Caco-2 (cell line): ENCODE data around the gene PLPP2. TPM values are rescaled to one million over a fixed set of nuclear protein-coding genes. Genes with fewer than 3 reads are reported as not detected.
"Not testable (repeated sequence)": the region's sequence is repeated elsewhere in the genome, so short reads cannot be mapped to it uniquely, and the experiment has no call there.

Experiments
- BruUV-seq: library from RNA; stranded (reverse); fragments of 400-500 nt; replicated peaks from 2 replicates; lab custom pipeline; 2021; lab: Mats Ljungman, UMichigan
- CTCF ChIA-PET: fragments of 300-600 bp; sonication (Branson Sonifier 250); formaldehyde crosslinking; loops from one replicate; lab custom pipeline; 2022; ENCODE audit warnings: antibody characterized with exemption; lab: Charles Lee
- POLR2A ChIA-PET: fragments of 300-600 bp; sonication (Branson Sonifier 250); formaldehyde crosslinking; loops from one replicate; lab custom pipeline; 2022; ENCODE audit warnings: antibody characterized with exemption; lab: Charles Lee
- DNase-seq, 2 experiments: peaks; one replicate each; pipeline versions ENCODE4 v3.0.0 to v3.0.0-alpha.2; 2020 to 2022
- H3K27me3 ChIP-seq: replicated peaks from 2 replicates; pipeline ENCODE4 v1.6.0; 2011; ENCODE audit warnings: low read length; ENCODE audit not compliant: control insufficient read depth, insufficient read depth
- H3K36me3 ChIP-seq: 2 replicates; pipeline ENCODE4 v1.5.1; 2011; ENCODE audit warnings: low read length; ENCODE audit not compliant: control insufficient read depth, insufficient read depth
- H3K4me1 ChIP-seq: fragments of 250-450 bp; sonication (Bioruptor Pico); 2 replicates; pipeline ENCODE4 v1.5.1; 2020; ENCODE audit warnings: mild to moderate bottlenecking
- H3K4me3 ChIP-seq: 2 replicates; pipeline ENCODE4 v1.5.1; 2011; ENCODE audit warnings: low read depth, mild to moderate bottlenecking, control low read depth, low read length
- H3K9me3 ChIP-seq: fragments of 250-450 bp; sonication (Bioruptor Pico); 2 replicates; pipeline ENCODE4 v1.5.1; 2020; ENCODE audit warnings: mild to moderate bottlenecking, moderate library complexity
- H3K27ac Mint-ChIP-seq: one replicate; pipeline ENCODE4 v1.8.0; 2022; ENCODE audit warnings: mixed read lengths; ENCODE audit not compliant: unreplicated experiment
- H3K27me3 Mint-ChIP-seq: one replicate; pipeline ENCODE4 v1.8.0; 2022; ENCODE audit warnings: mixed read lengths; ENCODE audit not compliant: insufficient read depth, unreplicated experiment
- H3K36me3 Mint-ChIP-seq: one replicate; pipeline ENCODE4 v1.8.0; 2022; ENCODE audit warnings: mild to moderate bottlenecking, mixed read lengths; ENCODE audit not compliant: insufficient read depth, unreplicated experiment
- H3K4me1 Mint-ChIP-seq: one replicate; pipeline ENCODE4 v1.8.0; 2022; ENCODE audit warnings: low read depth, mixed read lengths; ENCODE audit not compliant: unreplicated experiment
- H3K4me3 Mint-ChIP-seq: one replicate; pipeline ENCODE4 v1.8.0; 2022; ENCODE audit warnings: mild to moderate bottlenecking, moderate library complexity, mixed read lengths; ENCODE audit not compliant: unreplicated experiment
- H3K9me3 Mint-ChIP-seq: one replicate; pipeline ENCODE4 v1.8.0; 2022; ENCODE audit warnings: mixed read lengths; ENCODE audit not compliant: unreplicated experiment
- CTCF ChIP-seq, 2 experiments: fragments of 200-600 bp in 1 of 2; IDR thresholded peaks; 1 replicate in 1 of 2; 2 replicates in 1 of 2; pipeline versions ENCODE4 v1.5.1 to v1.8.0; 2011 to 2022; ENCODE audit warnings: antibody characterized with exemption in 1 of 2, control low read depth in 1 of 2, inconsistent platforms in 1 of 2, low read depth in 1 of 2, low read length in 1 of 2, mild to moderate bottlenecking in 1 of 2, moderate library complexity in 1 of 2; ENCODE audit not compliant: insufficient read depth in 1 of 2, severe bottlenecking in 1 of 2, unreplicated experiment in 1 of 2
- intact Hi-C: fragments of 100-400 bp; cut with micrococcal nuclease; formaldehyde crosslinking; loops from one replicate; pipeline ENCODE4 v1.10.0; 2022; ENCODE audit not compliant: unreplicated experiment
- total RNA-seq: library from RNA; stranded (reverse); gene quantifications from 2 replicates; pipeline ENCODE4 v1.2.3, GENCODE V29; 2022

The PLPP2 gene
- total RNA-seq, 1 experiment from 2014 or later: 29.6 TPM

- no peaks in the 10 kb centered on the region for H3K9me3 Mint-ChIP-seq
- no peaks in the 10 kb centered on the region for H3K4me1 ChIP-seq
- ChIA-PET CTCF (no interaction called here), POLR2A (no interaction called here)
- H3K36me3 Mint-ChIP-seq: peaks cover 5% of the 10 kb centered on the region
- H3K27me3 ChIP-seq: no peaks in the 10 kb centered on the region; the same call in 1 of the 2 replicates
- no peak overlapping the region for H3K4me3 ChIP-seq
- TF ChIP-seq CTCF (IDR thresholded peaks at IDR 0.05; ENCODE audit: insufficient read depth in 1 of 2, low read depth in 1 of 2, low read length in 1 of 2, severe bottlenecking in 1 of 2, unreplicated experiment in 1 of 2): no peak
- intact Hi-C loops: no loop called here
- DNase-seq: no peak
- no TSS peak for BruUV-seq
- no peak overlapping the region for H3K27ac Mint-ChIP-seq
- peaks cover 18% of the 10 kb centered on the region for H3K27me3 Mint-ChIP-seq
- peaks cover 7% of the 10 kb centered on the region for H3K4me1 Mint-ChIP-seq
- no peak overlapping the region for H3K4me3 Mint-ChIP-seq
- no peaks in the 10 kb centered on the region for H3K36me3 ChIP-seq
- no peaks in the 10 kb centered on the region for H3K9me3 ChIP-seq
Measured at GRCh38 chr19:262125-262524, 29.1 kb downstream of the PLPP2 start.

GRCh38 chr19:256804-257203, 34.4 kb downstream of the PLPP2 start:
- BruUV-seq, intact Hi-C loops, H3K27ac Mint-ChIP-seq, H3K4me1 Mint-ChIP-seq, H3K36me3 Mint-ChIP-seq, H3K4me1 ChIP-seq, CTCF ChIA-PET, H3K9me3 ChIP-seq, H3K4me3 Mint-ChIP-seq, H3K4me3 ChIP-seq, H3K27me3 ChIP-seq, DNase-seq, POLR2A ChIA-PET, H3K9me3 Mint-ChIP-seq, H3K36me3 ChIP-seq: not testable (repeated sequence)
- H3K27me3 Mint-ChIP-seq: peaks cover 14% of the 10 kb centered on the region

- CTCF ChIA-PET: interaction anchor here (0.7 kb wide), 1 partner anchor 27 kb away, joined by 3 read pairs; no protein-coding TSS in a partner anchor
- H3K36me3 ChIP-seq, POLR2A ChIA-PET, H3K27ac Mint-ChIP-seq, BruUV-seq, H3K4me3 ChIP-seq, H3K27me3 Mint-ChIP-seq, DNase-seq, H3K36me3 Mint-ChIP-seq, H3K4me1 ChIP-seq, H3K4me3 Mint-ChIP-seq, H3K27me3 ChIP-seq, H3K9me3 Mint-ChIP-seq, intact Hi-C loops, H3K9me3 ChIP-seq, H3K4me1 Mint-ChIP-seq: not testable (repeated sequence)
Measured at GRCh38 chr19:252421-253186, 38.6 kb downstream of the PLPP2 start.

GRCh38 chr19:246551-246950, 44.7 kb downstream of the PLPP2 start:
- H3K4me3 ChIP-seq: no peak overlapping the region
- H3K27ac Mint-ChIP-seq: no peak overlapping the region
- H3K4me1 ChIP-seq: no peaks in the 10 kb centered on the region
- H3K36me3 ChIP-seq: no peaks in the 10 kb centered on the region
- no peaks in the 10 kb centered on the region for H3K9me3 ChIP-seq
- H3K4me1 Mint-ChIP-seq: no peaks in the 10 kb centered on the region
- H3K9me3 Mint-ChIP-seq: no peaks in the 10 kb centered on the region
- H3K4me3 Mint-ChIP-seq: no peak overlapping the region
- no peak for DNase-seq
- TF ChIP-seq CTCF (IDR thresholded peaks at IDR 0.05; ENCODE audit: insufficient read depth in 1 of 2, low read depth in 1 of 2, low read length in 1 of 2, severe bottlenecking in 1 of 2, unreplicated experiment in 1 of 2): no peak
- no TSS peak for BruUV-seq
- H3K27me3 Mint-ChIP-seq: no peaks in the 10 kb centered on the region
- no peaks in the 10 kb centered on the region for H3K27me3 ChIP-seq
- intact Hi-C loops: no loop called here
- POLR2A ChIA-PET: no interaction called here
- H3K36me3 Mint-ChIP-seq: no peaks in the 10 kb centered on the region
- CTCF ChIA-PET: no interaction called here

- CTCF ChIA-PET: not testable (repeated sequence)
Measured at GRCh38 chr19:245900-246299, 45.3 kb downstream of the PLPP2 start.

More at GRCh38 chr19:245900-246299, 45.3 kb downstream of the PLPP2 start:
- H3K36me3 ChIP-seq, H3K9me3 Mint-ChIP-seq, H3K9me3 ChIP-seq, H3K27ac Mint-ChIP-seq, H3K4me3 ChIP-seq, H3K36me3 Mint-ChIP-seq, DNase-seq, H3K4me1 ChIP-seq, intact Hi-C loops, H3K4me1 Mint-ChIP-seq, BruUV-seq, POLR2A ChIA-PET, H3K4me3 Mint-ChIP-seq, H3K27me3 Mint-ChIP-seq, H3K27me3 ChIP-seq: not testable (repeated sequence)
